Measurements from ENCODE around the gene EXOSC10. TPM values are rescaled to one million over a fixed set of nuclear protein-coding genes. Genes with fewer than 3 reads are reported as not detected.

EXOSC10 gene
- 36.9 and 39.8 TPM in 2 replicates for total RNA-seq

GRCh38 chr1:11099310-11100148, at the start of gene EXOSC10:
EXOSC10 (minus strand) TSS chr1:11099869; CDS start chr1:11099831, 38 bp downstream.

GRCh38 chr1:11059968-11060830, 39.5 kb downstream of the EXOSC10 start, which contains the start of gene SRM:
SRM (minus strand) TSS chr1:11060018; CDS start chr1:11059943, 75 bp downstream.

GRCh38 chr1:11046625-11047365, 52.9 kb downstream of the EXOSC10 start, which contains the start of gene MASP2:
MASP2 (minus strand) TSS chr1:11047239; CDS start chr1:11047207, 32 bp downstream.

Other genes with a start within 250 kb of the EXOSC10 start
- gene TARDBP, start 87.2 kb downstream of the EXOSC10 start, total RNA-seq, result 74.2 and 102 TPM in 2 replicates
- gene MASP2, start 52.6 kb downstream of the EXOSC10 start, total RNA-seq, result under 0.01 and 0.06 TPM in 2 replicates
- 16.8 and 17.6 TPM in 2 replicates for gene SRM, start 39.9 kb downstream of the EXOSC10 start, total RNA-seq
- not detected in 2 replicates for gene ANGPTL7, start 89.5 kb upstream of the EXOSC10 start, total RNA-seq
- 30.0 and 37.8 TPM in 2 replicates for gene MTOR, start 162.7 kb upstream of the EXOSC10 start, total RNA-seq
- 4.2 and 6.6 TPM in 2 replicates for gene UBIAD1, start 173.3 kb upstream of the EXOSC10 start, total RNA-seq

Measured in aortic smooth muscle cell (primary cell).